ENCODE results near the gene INS. TPM values are rescaled to one million over a fixed set of nuclear protein-coding genes. Genes with fewer than 3 reads are reported as not detected.

INS gene
- total and polyA plus RNA-seq, 2 of the 13 experiments (the other 11 are each of a cell fraction or from before 2014, with no cell fraction given) = not detected

GRCh38 chr11:2156416-2157182, 4.4 kb downstream of the INS start:
- Histone ChIP-seq H3K36me3 (replicated peaks in 1 of 2; ENCODE audit: control insufficient read depth in 1 of 2, insufficient read depth in 2 of 2, low read length in 2 of 2) (no peaks in the 10 kb centered on the region), H3K4me1 (ENCODE audit: insufficient read depth, low read length) (peaks cover 8% of the 10 kb centered on the region), H3K4me3 (replicated peaks in 1 of 3; ENCODE audit: insufficient read depth in 1 of 3, low read depth in 2 of 3, low read length in 3 of 3) (no peak overlapping the region), H3K27ac (ENCODE audit: extremely low read length, insufficient read depth, low read length) (no peak overlapping the region), H3K9ac (ENCODE audit: insufficient read depth, low read depth, low read length) (no peak overlapping the region), H3K27me3 (ENCODE audit: control insufficient read depth in 1 of 2, insufficient read depth in 2 of 2, low read length in 2 of 2) (peaks cover 23 to 65% of the 10 kb centered on the region in 2 experiments), H3K79me2 (ENCODE audit: insufficient read depth, low read length) (no peaks in the 10 kb centered on the region), H3K9me3 (ENCODE audit: low read length) (no peaks in the 10 kb centered on the region), H3K4me2 (ENCODE audit: low read depth, low read length) (no peak overlapping the region), H4K20me1 (ENCODE audit: insufficient read depth, low read length) (no peaks in the 10 kb centered on the region), H2AFZ (ENCODE audit: low read length) (no peak overlapping the region)
- no TSS peak for BruUV-seq (replicated peaks)
- intact Hi-C loops (cut with micrococcal nuclease; ENCODE audit: unreplicated experiment) = loop anchor here (1.0 kb wide), 1 partner anchor 319 kb away; no protein-coding TSS in a partner anchor
- ChIA-PET CTCF (ENCODE audit: low intra/inter-chr PET ratio, low total read pairs) (interaction anchor here (1.0 to 2.2 kb wide), 10 partner anchors 120 to 528 kb away, joined by 3 to 10 read pairs (median 4); no protein-coding TSS in a partner anchor), POLR2A (interaction anchor here (1.2 kb wide), 1 partner anchor 465 kb away, joined by 3 read pairs; no protein-coding TSS in a partner anchor)
- in situ Hi-C loops (cut with HindIII; ENCODE audit: extremely low pct_ligation_motif_present, low pct_unique_long_range_greater_than_20kb) = no loop called here
- ATAC-seq (peak; percentile 75), DNase-seq (ENCODE audit: low spot score) (peak; percentile 42), FAIRE-seq (peak; percentile 39)
- WGBS (ENCODE audit: low lambda C conversion rate) = 0% methylated on average over 1 of the region's 19 CpGs
- TF ChIP-seq ZNF788 (CRISPR knock-in tag; IDR thresholded peaks at IDR 0.05; ENCODE audit: borderline replicate concordance) (0 out of 2 replicates have a peak, but pooled peaks have one; percentile 29), KMT2A (CRISPR knock-in tag; IDR thresholded peaks at IDR 0.05) (no peak), HNRNPLL (IDR thresholded peaks at IDR 0.05; ENCODE audit: low read depth, low read length, poor library complexity, severe bottlenecking) (peak; percentile 32), ZBTB26 (CRISPR knock-in tag; IDR thresholded peaks at IDR 0.05; ENCODE audit: borderline replicate concordance) (0 out of 2 replicates have a peak, but pooled peaks have one; percentile 14), ZSCAN22 (CRISPR knock-in tag; IDR thresholded peaks at IDR 0.05) (no peak), TERF1 (CRISPR knock-in tag; IDR thresholded peaks at IDR 0.05) (no peak), ARID2 (CRISPR knock-in tag; IDR thresholded peaks at IDR 0.05; ENCODE audit: borderline replicate concordance) (no peak), ZBTB37 (CRISPR knock-in tag; IDR thresholded peaks at IDR 0.05) (no peak), ZNF567 (CRISPR knock-in tag; IDR thresholded peaks at IDR 0.05; ENCODE audit: borderline replicate concordance) (no peak), ZMYM3 (CRISPR knock-in tag; IDR thresholded peaks at IDR 0.05) (peak; percentile 48; the same call in 1 of the 2 replicates), NFKB2 (CRISPR knock-in tag; IDR thresholded peaks at IDR 0.05; ENCODE audit: borderline replicate concordance) (no peak), ZNF776 (CRISPR knock-in tag; IDR thresholded peaks at IDR 0.05) (0 out of 2 replicates have a peak, but pooled peaks have one; percentile 28), ZNF782 (CRISPR knock-in tag; IDR thresholded peaks at IDR 0.05; ENCODE audit: borderline replicate concordance) (no peak)
- TF ChIP-seq, protein P1, sequence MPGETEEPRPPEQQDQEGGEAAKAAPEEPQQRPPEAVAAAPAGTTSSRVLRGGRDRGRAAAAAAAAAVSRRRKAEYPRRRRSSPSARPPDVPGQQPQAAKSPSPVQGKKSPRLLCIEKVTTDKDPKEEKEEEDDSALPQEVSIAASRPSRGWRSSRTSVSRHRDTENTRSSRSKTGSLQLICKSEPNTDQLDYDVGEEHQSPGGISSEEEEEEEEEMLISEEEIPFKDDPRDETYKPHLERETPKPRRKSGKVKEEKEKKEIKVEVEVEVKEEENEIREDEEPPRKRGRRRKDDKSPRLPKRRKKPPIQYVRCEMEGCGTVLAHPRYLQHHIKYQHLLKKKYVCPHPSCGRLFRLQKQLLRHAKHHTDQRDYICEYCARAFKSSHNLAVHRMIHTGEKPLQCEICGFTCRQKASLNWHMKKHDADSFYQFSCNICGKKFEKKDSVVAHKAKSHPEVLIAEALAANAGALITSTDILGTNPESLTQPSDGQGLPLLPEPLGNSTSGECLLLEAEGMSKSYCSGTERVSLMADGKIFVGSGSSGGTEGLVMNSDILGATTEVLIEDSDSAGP (CRISPR knock-in tag; IDR thresholded peaks at IDR 0.05; ENCODE audit: borderline replicate concordance) = 0 out of 2 replicates have a peak, but pooled peaks have one; percentile 40
- TF ChIP-seq, protein P2, sequence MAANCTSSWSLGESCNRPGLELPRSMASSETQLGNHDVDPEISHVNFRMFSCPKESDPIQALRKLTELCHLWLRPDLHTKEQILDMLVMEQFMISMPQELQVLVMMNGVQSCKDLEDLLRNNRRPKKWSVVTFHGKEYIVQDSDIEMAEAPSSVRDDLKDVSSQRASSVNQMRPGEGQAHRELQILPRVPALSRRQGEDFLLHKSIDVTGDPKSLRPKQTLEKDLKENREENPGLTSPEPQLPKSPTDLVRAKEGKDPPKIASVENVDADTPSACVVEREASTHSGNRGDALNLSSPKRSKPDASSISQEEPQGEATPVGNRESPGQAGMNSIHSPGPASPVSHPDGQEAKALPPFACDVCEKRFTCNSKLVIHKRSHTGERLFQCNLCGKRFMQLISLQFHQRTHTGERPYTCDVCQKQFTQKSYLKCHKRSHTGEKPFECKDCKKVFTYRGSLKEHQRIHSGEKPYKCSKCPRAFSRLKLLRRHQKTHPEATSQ (CRISPR knock-in tag; IDR thresholded peaks at IDR 0.05; ENCODE audit: borderline replicate concordance) = no peak

Data from HepG2 (cell line).